GM20431 (cell line): Measurements from ENCODE around the gene GNAQ.
"Not testable (repeated sequence)": the region's sequence is repeated elsewhere in the genome, so short reads cannot be mapped to it uniquely, and the experiment has no call there.

Experiments
- in situ Hi-C: fragments of 300-500 bp; cut with MseI, MboI; formaldehyde crosslinking; loops from one replicate; pipeline ENCODE4 v1.15.0; 2020; ENCODE audit warnings: low sequenced_read_pairs; ENCODE audit not compliant: unreplicated experiment

The GNAQ gene

DNA sequence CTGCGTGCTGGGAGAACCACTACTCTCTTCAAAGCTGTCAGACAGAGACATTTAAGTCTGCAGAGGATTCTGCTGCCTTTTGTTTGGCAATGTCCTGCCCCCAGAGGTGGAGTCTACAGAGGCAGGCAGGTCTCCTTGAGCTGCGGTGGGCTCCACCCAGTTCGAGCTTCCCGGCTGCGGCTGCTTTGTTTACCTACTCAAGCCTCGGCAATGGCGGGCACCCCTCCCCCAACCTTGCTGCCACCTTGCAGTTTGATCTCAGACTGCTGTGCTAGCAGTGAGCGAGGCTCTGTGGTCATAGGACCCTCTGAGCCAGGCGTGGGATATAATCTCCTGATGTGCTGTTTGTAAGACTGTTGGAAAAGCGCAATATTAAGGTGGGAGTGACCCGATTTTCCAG is 343.9 kb downstream of the GNAQ start:
- in situ Hi-C loops, result not testable (repeated sequence)

GRCh38 chr9:77680581-77680980 is 351.0 kb downstream of the GNAQ start:
- in situ Hi-C loops, result no loop called here

DNA sequence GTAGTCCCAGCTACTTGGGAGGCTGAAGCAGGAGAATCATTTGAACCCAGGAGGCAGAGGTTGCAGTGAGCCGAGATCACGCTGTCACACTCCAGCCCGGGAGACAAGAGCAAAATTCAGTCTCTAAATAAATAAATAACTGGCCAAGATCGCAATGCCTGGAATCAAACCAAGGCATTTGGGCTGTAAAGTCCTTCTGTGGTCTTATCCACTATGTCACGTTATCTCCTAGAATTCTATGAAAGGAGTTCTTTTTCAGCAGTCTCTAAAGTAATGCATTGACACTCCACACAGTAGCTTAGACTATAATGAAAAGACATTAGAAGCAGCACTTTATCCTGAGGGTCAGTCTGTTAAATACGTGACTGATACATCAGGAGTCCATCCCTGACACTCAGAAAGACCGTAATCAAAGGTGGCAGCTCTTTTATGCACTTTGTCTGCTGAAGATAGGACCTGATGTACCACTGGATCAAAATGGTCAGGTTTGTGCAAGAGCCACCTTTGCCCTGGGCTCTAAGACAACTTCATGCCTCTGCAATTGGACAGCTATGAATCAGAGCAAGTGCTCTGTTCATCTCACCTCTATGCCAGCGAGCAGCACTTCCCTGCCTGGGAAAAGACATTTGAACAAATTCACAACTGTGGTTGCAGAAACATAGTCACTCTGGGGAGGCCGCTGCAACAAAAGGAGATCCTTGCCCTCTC is 351.8 kb downstream of the GNAQ start:
- in situ Hi-C loops, result no loop called here

DNA sequence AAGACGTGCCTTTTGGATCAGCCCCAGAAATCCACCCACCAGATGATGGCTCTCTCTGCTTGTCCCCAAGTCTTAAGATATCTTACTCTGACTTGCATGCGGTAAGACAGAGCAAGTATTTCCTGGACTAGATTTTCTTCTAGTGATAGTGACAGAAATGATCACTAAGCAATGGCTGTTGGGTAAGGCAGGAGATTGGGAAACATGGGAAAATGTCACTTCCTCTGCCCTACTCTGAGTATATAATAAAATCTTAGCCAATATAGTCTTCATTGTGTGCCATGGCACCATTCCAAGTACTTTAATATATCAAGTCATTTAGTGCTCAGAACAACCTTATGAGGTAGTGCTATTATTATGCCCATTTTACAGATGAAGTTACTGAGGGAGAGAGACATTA is 352.5 kb downstream of the GNAQ start:
- in situ Hi-C loops, result no loop called here

- in situ Hi-C loops, result no loop called here
Measured at GRCh38 chr9:77677957-77678535, 353.6 kb downstream of the GNAQ start.

GRCh38 chr9:77677397-77677796 is 354.2 kb downstream of the GNAQ start:
- in situ Hi-C loops, result no loop called here

GRCh38 chr9:77673941-77674791 is 357.4 kb downstream of the GNAQ start:
- in situ Hi-C loops, result no loop called here

DNA sequence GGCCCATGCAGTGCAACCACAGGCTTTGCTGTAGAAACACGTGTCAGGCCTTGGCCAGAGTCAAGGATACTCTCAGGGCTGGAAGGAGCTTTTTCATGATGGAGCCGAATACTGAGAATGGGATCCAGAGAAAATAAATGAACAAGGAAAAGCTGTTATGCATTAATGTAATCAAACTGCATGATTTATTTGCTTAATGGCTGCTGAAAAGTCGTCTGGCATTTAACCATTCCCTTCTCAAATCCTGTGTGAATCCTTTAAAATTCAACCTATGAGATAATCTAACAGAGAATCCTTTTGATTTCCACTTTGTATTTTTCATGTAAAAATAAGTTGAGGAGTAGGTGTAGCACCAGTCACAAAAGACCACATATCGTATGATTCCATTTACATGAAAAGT is 359.4 kb downstream of the GNAQ start:
- in situ Hi-C loops, result no loop called here

GRCh38 chr9:77667151-77667550 is 364.5 kb downstream of the GNAQ start:
- in situ Hi-C loops, result no loop called here
